PFSK-1 (cell line): Measurements from ENCODE around the gene CCSER1.

Experiments
- POLR2AphosphoS5 ChIP-seq: IDR thresholded peaks from 2 replicates; pipeline ENCODE4 v1.6.1; 2012; ENCODE audit warnings: low read depth, mild to moderate bottlenecking, control low read depth, low read length, moderate library complexity
- TAF1 ChIP-seq: IDR thresholded peaks from 2 replicates; pipeline ENCODE4 v1.6.1; 2012; ENCODE audit warnings: low read length, control low read depth, borderline replicate concordance; ENCODE audit not compliant: insufficient read depth
- TF ChIP-seq, protein P1 (sequence below), 2 experiments: IDR thresholded peaks; 2 replicates each; pipeline versions ENCODE4 v1.6.1 to v1.8.0; 2011 to 2012; ENCODE audit warnings: low read depth in 2 of 2, low read length in 2 of 2, control low read depth in 1 of 2, inconsistent platforms in 1 of 2, mild to moderate bottlenecking in 1 of 2, moderate library complexity in 1 of 2; ENCODE audit not compliant: insufficient read depth in 1 of 2

DNA sequence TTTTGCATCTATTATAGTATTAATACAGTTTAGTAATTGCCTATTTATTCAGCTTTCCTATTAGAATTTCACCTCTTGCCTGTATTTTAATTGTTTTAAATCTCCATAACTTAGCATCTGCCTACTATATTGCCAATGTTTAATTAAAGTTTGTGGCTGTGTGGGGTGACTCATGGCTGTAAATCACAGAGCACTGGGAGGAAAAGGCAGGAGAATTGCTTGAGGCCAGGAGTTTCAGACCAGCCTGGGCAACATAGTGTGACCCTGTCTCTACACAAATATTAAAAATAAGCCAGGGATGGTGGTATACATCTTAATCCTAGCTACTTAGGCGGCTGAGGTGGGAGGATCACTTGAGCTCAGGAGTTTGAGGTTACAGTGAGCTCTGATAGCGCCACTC is 14.5 kb upstream of the CCSER1 start:
- TF ChIP-seq TAF1 (no peak), POLR2AphosphoS5 (no peak)
- TF ChIP-seq, protein P1, sequence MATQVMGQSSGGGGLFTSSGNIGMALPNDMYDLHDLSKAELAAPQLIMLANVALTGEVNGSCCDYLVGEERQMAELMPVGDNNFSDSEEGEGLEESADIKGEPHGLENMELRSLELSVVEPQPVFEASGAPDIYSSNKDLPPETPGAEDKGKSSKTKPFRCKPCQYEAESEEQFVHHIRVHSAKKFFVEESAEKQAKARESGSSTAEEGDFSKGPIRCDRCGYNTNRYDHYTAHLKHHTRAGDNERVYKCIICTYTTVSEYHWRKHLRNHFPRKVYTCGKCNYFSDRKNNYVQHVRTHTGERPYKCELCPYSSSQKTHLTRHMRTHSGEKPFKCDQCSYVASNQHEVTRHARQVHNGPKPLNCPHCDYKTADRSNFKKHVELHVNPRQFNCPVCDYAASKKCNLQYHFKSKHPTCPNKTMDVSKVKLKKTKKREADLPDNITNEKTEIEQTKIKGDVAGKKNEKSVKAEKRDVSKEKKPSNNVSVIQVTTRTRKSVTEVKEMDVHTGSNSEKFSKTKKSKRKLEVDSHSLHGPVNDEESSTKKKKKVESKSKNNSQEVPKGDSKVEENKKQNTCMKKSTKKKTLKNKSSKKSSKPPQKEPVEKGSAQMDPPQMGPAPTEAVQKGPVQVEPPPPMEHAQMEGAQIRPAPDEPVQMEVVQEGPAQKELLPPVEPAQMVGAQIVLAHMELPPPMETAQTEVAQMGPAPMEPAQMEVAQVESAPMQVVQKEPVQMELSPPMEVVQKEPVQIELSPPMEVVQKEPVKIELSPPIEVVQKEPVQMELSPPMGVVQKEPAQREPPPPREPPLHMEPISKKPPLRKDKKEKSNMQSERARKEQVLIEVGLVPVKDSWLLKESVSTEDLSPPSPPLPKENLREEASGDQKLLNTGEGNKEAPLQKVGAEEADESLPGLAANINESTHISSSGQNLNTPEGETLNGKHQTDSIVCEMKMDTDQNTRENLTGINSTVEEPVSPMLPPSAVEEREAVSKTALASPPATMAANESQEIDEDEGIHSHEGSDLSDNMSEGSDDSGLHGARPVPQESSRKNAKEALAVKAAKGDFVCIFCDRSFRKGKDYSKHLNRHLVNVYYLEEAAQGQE (IDR thresholded peaks at IDR 0.05; ENCODE audit: insufficient read depth in 1 of 2, low read depth in 2 of 2, low read length in 2 of 2), result no peak
